Measurements from ENCODE around the gene WDR76. TPM values are rescaled to one million over a fixed set of nuclear protein-coding genes. Genes with fewer than 3 reads are reported as not detected.

Gene WDR76
- polyA plus RNA-seq, 2 of the 4 experiments (the other 2 are of a cell fraction) = 12.1 to 17.5 TPM

DNA sequence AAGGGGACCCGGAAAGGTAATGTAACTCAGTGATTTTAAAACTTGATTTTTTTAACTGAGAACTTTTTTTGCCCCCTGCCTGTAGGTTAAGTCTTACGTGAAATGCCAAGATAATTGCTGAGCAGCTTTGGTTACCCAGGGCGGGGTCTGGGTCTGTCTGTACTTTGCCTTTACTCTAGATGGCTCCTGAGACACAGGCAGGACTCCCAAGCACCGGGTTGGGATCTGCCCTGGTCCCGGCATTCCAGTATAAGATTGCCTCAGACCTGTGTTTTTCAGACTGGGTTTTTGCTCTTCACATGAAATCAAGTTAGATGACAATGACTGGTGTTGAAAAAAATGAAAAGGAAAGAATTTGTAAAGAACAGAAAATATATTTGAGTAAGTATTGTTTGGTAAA lies 40.3 kb downstream of the WDR76 start:
- no peak overlapping the region for H3K27ac ChIP-seq
- DNase-seq (ENCODE audit: low read depth in 1 of 2, low spot score in 1 of 2) = no peak
- H3K4me3 ChIP-seq = no peak overlapping the region
- FAIRE-seq = no peak
- H3K9me3 ChIP-seq = no peaks in the 10 kb centered on the region
- 91% methylated on average over 5 of the region's 5 CpGs for WGBS (ENCODE audit: missing lambda C conversion rate)
- CTCF ChIA-PET = interaction anchor here (1.9 kb wide), 1 partner anchor 15 kb away, joined by 5 read pairs; no protein-coding TSS in a partner anchor
- ATAC-seq = no peak
- no peaks in the 10 kb centered on the region for H3K4me1 ChIP-seq
- TF ChIP-seq, protein P1, sequence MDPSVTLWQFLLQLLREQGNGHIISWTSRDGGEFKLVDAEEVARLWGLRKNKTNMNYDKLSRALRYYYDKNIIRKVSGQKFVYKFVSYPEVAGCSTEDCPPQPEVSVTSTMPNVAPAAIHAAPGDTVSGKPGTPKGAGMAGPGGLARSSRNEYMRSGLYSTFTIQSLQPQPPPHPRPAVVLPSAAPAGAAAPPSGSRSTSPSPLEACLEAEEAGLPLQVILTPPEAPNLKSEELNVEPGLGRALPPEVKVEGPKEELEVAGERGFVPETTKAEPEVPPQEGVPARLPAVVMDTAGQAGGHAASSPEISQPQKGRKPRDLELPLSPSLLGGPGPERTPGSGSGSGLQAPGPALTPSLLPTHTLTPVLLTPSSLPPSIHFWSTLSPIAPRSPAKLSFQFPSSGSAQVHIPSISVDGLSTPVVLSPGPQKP (IDR thresholded peaks at IDR 0.05; ENCODE audit: low read depth, low read length) = no peak
- TF ChIP-seq GATA3 (IDR thresholded peaks at IDR 0.05; ENCODE audit: borderline replicate concordance) (no peak), KDM5A (IDR thresholded peaks at IDR 0.05) (no peak), NR3C1 (IDR thresholded peaks at IDR 0.05) (no peak), JUNB (IDR thresholded peaks at IDR 0.05) (no peak), CHD4 (IDR thresholded peaks at IDR 0.05; ENCODE audit: borderline replicate concordance) (no peak), MAFK (IDR thresholded peaks at IDR 0.05; ENCODE audit: partially characterized antibody) (no peak), RFX5 (IDR thresholded peaks at IDR 0.05) (no peak), CBX8 (IDR thresholded peaks at IDR 0.05) (no peak), EHF (CRISPR knock-in tag; IDR thresholded peaks at IDR 0.05) (no peak), JUN (IDR thresholded peaks at IDR 0.05) (no peak), FOSB (CRISPR knock-in tag; IDR thresholded peaks at IDR 0.05) (no peak), FOSL2 (IDR thresholded peaks at IDR 0.05) (no peak), FOSL2 (CRISPR knock-in tag; IDR thresholded peaks at IDR 0.05) (no peak), PHF8 (IDR thresholded peaks at IDR 0.05; ENCODE audit: borderline replicate concordance, low read depth) (no peak), TFCP2L1 (CRISPR knock-in tag; IDR thresholded peaks at IDR 0.05) (no peak)
- no peak overlapping the region for H3K4me2 ChIP-seq
- POLR2A ChIA-PET = no interaction called here

DNA sequence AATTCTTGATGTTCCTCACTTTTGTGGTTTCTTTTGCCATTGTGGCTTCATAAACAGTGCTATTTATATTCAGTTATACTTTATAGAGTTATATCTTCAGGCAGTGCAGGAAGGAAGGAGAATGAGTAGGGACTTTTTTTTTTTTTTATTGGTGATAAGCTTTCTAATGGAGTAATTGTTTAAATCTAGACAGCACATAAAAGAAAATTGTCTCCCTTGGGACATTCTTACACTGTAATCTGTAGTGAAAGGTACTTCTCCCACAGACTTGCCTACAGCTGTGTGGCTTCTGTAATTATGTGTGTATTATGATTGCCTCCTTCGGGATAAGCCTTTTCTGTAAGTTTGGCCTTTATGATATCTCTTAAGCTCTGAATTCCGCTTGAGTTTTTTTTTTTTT lies 41.6 kb downstream of the WDR76 start:
- H3K9me3 ChIP-seq = no peaks in the 10 kb centered on the region
- WGBS (ENCODE audit: missing lambda C conversion rate) = 83% methylated on average over 2 of the region's 2 CpGs
- H3K4me2 ChIP-seq = no peak overlapping the region
- no peak overlapping the region for H3K4me3 ChIP-seq
- no peaks in the 10 kb centered on the region for H3K4me1 ChIP-seq
- FAIRE-seq (no peak), DNase-seq (ENCODE audit: low read depth in 1 of 2, low spot score in 1 of 2) (no peak), ATAC-seq (no peak)
- ChIA-PET POLR2A (no interaction called here), CTCF (interaction anchor here (1.2 kb wide), 1 partner anchor 526 kb away, joined by 3 read pairs; no protein-coding TSS in a partner anchor)
- H3K27ac ChIP-seq = no peak overlapping the region
- TF ChIP-seq, protein P2, sequence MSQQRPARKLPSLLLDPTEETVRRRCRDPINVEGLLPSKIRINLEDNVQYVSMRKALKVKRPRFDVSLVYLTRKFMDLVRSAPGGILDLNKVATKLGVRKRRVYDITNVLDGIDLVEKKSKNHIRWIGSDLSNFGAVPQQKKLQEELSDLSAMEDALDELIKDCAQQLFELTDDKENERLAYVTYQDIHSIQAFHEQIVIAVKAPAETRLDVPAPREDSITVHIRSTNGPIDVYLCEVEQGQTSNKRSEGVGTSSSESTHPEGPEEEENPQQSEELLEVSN (IDR thresholded peaks at IDR 0.05; ENCODE audit: borderline replicate concordance, low read depth) = no peak
- TF ChIP-seq GATA3 (IDR thresholded peaks at IDR 0.05; ENCODE audit: borderline replicate concordance) (no peak), PHF8 (IDR thresholded peaks at IDR 0.05; ENCODE audit: borderline replicate concordance, low read depth) (no peak), HES2 (IDR thresholded peaks at IDR 0.05) (no peak), SREBF2 (IDR thresholded peaks at IDR 0.05) (no peak), KDM5A (IDR thresholded peaks at IDR 0.05) (no peak), HOXB5 (CRISPR knock-in tag; IDR thresholded peaks at IDR 0.05) (no peak), ZFP36 (IDR thresholded peaks at IDR 0.05; ENCODE audit: borderline replicate concordance, partially characterized antibody) (no peak), HDAC2 (IDR thresholded peaks at IDR 0.05) (no peak), JUN (IDR thresholded peaks at IDR 0.05) (no peak), RCOR1 (IDR thresholded peaks at IDR 0.05; ENCODE audit: low read depth, low read length) (no peak), RNF2 (IDR thresholded peaks at IDR 0.05; ENCODE audit: borderline replicate concordance, low read depth) (no peak), BHLHE40 (IDR thresholded peaks at IDR 0.05; ENCODE audit: low read depth, low read length) (no peak), ZNF302 (CRISPR knock-in tag; IDR thresholded peaks at IDR 0.05) (no peak)
- TF ChIP-seq, protein P3, sequence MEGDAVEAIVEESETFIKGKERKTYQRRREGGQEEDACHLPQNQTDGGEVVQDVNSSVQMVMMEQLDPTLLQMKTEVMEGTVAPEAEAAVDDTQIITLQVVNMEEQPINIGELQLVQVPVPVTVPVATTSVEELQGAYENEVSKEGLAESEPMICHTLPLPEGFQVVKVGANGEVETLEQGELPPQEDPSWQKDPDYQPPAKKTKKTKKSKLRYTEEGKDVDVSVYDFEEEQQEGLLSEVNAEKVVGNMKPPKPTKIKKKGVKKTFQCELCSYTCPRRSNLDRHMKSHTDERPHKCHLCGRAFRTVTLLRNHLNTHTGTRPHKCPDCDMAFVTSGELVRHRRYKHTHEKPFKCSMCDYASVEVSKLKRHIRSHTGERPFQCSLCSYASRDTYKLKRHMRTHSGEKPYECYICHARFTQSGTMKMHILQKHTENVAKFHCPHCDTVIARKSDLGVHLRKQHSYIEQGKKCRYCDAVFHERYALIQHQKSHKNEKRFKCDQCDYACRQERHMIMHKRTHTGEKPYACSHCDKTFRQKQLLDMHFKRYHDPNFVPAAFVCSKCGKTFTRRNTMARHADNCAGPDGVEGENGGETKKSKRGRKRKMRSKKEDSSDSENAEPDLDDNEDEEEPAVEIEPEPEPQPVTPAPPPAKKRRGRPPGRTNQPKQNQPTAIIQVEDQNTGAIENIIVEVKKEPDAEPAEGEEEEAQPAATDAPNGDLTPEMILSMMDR (IDR thresholded peaks at IDR 0.05) = no peak
- TF ChIP-seq, protein P4, sequence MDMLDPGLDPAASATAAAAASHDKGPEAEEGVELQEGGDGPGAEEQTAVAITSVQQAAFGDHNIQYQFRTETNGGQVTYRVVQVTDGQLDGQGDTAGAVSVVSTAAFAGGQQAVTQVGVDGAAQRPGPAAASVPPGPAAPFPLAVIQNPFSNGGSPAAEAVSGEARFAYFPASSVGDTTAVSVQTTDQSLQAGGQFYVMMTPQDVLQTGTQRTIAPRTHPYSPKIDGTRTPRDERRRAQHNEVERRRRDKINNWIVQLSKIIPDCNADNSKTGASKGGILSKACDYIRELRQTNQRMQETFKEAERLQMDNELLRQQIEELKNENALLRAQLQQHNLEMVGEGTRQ (IDR thresholded peaks at IDR 0.05) = no peak

All from A549 (cell line).